ENCODE measurements around the gene ACSL6. TPM values are rescaled to one million over a fixed set of nuclear protein-coding genes. Genes with fewer than 3 reads are reported as not detected.

Gene ACSL6
- total RNA-seq, 1 donor from 2014 or later: 0.98 TPM

DNA sequence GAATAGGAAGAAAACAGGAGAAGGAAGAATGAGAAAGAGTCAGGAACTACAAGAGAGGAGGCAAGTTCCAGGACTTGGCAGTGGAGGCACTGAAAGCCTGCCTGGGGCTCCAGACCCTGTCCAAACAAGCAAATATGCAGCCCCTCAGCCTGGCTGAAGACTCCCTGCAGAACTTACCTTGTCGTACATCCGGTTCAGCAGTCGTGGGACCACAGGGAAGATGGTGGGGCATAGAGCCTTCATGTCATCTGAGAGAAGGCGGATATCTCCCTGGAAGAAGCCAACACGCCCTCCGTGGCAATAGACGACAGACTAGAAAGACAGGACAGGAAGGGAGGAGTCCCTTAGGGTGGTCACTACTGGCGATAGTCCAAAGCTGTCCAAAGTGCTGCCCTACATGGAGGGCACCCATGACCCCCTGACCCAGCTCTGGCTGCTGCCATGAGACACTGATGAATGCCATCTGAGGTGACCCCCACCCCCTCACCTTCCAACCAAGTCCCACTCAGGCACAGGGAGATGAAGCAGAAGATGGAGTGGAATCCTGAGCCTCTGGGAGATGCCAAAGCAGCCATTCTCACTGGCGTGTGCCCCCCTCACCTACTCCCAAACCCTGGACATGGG is 38.3 kb downstream of the ACSL6 start:
- H3K4me1 ChIP-seq: no peaks in the 10 kb centered on the region
- no peak for DNase-seq
- intact Hi-C loops (cut with DNase I): no loop called here
- H3K27ac ChIP-seq: no peak overlapping the region
- no peaks in the 10 kb centered on the region for H3K27me3 ChIP-seq
- no peaks in the 10 kb centered on the region for H3K36me3 ChIP-seq
- no peaks in the 10 kb centered on the region for H3K9me3 ChIP-seq
- ATAC-seq: no peak
- no peak overlapping the region for H3K4me3 ChIP-seq
- TF ChIP-seq, protein P1, sequence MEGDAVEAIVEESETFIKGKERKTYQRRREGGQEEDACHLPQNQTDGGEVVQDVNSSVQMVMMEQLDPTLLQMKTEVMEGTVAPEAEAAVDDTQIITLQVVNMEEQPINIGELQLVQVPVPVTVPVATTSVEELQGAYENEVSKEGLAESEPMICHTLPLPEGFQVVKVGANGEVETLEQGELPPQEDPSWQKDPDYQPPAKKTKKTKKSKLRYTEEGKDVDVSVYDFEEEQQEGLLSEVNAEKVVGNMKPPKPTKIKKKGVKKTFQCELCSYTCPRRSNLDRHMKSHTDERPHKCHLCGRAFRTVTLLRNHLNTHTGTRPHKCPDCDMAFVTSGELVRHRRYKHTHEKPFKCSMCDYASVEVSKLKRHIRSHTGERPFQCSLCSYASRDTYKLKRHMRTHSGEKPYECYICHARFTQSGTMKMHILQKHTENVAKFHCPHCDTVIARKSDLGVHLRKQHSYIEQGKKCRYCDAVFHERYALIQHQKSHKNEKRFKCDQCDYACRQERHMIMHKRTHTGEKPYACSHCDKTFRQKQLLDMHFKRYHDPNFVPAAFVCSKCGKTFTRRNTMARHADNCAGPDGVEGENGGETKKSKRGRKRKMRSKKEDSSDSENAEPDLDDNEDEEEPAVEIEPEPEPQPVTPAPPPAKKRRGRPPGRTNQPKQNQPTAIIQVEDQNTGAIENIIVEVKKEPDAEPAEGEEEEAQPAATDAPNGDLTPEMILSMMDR (IDR thresholded peaks at IDR 0.05): no peak

DNA sequence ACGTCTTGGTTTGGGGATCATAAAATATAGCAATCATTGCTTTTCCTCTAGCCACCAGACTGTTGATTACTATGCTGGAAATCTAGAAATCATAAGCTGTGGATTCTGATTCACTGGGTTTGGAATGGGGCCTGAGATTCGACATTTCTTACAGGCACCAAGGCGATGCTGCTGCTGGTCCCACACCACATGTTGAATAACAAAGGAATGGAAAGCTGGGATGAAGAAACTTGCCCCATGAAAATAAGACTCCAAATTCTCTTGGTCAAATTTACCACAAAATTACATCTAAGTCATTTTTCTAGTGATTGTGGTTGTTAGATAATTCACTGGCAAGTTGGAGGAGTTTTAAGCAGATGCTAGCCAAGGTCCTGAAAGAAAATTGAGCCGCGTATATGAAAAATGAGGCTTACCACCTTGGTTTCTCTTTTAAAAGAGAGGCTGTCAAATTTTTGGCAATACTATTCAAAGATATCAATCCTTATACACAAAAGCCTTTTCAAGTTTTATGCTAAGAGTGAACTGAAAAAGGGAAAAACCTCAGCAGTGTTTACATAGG is 43.0 kb downstream of the ACSL6 start:
- Histone ChIP-seq H3K27ac (no peak overlapping the region), H3K27me3 (no peaks in the 10 kb centered on the region), H3K9me3 (no peaks in the 10 kb centered on the region), H3K4me3 (no peak overlapping the region), H3K36me3 (no peaks in the 10 kb centered on the region), H3K4me1 (no peaks in the 10 kb centered on the region)
- ATAC-seq: no peak
- intact Hi-C loops (cut with DNase I): no loop called here
- TF ChIP-seq, protein P1 (IDR thresholded peaks at IDR 0.05): no peak
- no peak for DNase-seq

DNA sequence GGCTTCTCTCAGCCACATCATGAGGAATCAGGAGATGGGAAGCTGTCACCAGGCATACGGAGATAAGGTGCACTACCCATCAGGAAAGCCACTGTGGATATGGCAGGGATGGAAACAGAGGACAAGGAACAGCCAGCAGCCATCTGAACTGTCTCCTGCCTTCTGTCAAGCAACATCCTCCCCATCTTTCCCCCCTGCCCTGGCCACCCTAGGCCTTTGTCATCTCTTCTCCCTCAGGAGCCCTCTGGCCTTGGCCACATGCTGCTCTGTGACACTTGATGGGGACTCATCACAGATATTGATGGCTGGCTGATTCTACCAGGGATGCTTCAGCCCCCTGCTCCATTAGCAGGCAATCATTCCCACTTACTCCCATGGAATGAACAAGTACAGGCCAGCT is 44.9 kb downstream of the ACSL6 start:
- no peak for DNase-seq
- no peak for ATAC-seq
- Histone ChIP-seq H3K27ac (no peak overlapping the region), H3K9me3 (no peaks in the 10 kb centered on the region), H3K36me3 (no peaks in the 10 kb centered on the region), H3K4me1 (no peaks in the 10 kb centered on the region), H3K27me3 (no peaks in the 10 kb centered on the region), H3K4me3 (no peak overlapping the region)
- TF ChIP-seq, protein P1 (IDR thresholded peaks at IDR 0.05): no peak
- intact Hi-C loops (cut with DNase I): no loop called here

DNA sequence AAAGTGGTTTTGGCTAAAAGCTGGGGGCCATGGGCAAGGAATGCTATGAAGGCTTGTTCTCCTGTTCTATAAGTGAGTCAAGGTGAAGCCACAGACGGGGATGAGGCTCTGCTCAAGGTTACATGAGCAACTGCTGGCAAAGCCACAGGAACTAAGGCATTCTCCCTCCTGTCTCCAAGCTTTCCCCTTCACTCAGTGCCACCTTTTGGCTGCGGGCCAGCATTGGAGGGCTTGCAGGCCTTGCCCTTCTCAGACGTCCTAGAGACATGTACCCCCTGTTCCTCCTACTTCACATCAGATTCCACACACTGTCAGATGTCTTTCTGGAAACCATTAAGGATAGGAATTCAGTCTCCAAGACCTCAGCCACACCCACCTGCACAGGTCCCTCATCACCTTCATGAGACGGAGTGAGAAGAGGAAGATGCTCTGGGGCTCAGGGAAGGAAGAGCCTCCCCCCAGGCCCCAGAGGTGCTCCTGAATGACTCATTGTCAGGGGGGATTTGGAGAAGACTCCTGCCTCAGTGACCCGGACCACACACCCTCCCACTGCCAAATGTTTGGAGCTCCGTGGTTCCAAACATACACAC is 45.5 kb downstream of the ACSL6 start:
- Histone ChIP-seq H3K36me3 (no peaks in the 10 kb centered on the region), H3K27ac (no peak overlapping the region), H3K4me1 (no peaks in the 10 kb centered on the region), H3K4me3 (no peak overlapping the region), H3K27me3 (no peaks in the 10 kb centered on the region), H3K9me3 (no peaks in the 10 kb centered on the region)
- DNase-seq (no peak), ATAC-seq (no peak)
- TF ChIP-seq, protein P1 (IDR thresholded peaks at IDR 0.05): no peak
- intact Hi-C loops (cut with DNase I): no loop called here

DNA sequence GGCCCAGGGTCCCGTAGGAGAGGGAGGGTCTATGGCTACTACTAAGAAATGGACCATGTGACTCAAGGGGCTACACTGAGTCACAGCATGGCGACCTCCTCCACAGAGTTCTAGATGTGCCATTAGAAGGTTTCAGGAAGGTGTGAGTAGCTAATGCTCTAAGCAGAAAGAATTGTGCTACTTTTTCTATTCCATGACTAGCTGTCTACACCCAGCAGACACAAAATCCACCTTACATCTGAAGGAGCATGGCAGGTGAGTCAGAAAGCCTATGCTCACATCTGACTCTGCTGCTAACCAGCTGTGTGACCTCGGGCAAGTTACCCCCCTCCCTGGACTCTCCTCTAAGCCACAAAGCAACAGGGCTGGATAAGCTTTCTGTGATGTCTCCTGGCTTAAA is 51.6 kb downstream of the ACSL6 start:
- intact Hi-C loops (cut with DNase I): no loop called here
- TF ChIP-seq, protein P1 (IDR thresholded peaks at IDR 0.05): no peak
- DNase-seq: no peak
- Histone ChIP-seq H3K27me3 (no peaks in the 10 kb centered on the region), H3K9me3 (no peaks in the 10 kb centered on the region), H3K4me1 (no peaks in the 10 kb centered on the region), H3K4me3 (no peak overlapping the region), H3K27ac (no peak overlapping the region), H3K36me3 (no peaks in the 10 kb centered on the region)
- no peak for ATAC-seq
